Skeletal muscle satellite cell (primary cell): ENCODE measurements around the gene ACTL10.
"Not testable (repeated sequence)": the region's sequence is repeated elsewhere in the genome, so short reads cannot be mapped to it uniquely, and the experiment has no call there.

Experiments
- H3K27me3 ChIP-seq: 2 replicates; pipeline ENCODE4 v1.7.0; 2013; ENCODE audit warnings: low read length; ENCODE audit not compliant: control insufficient read depth, insufficient read depth
- H3K36me3 ChIP-seq: 2 replicates; pipeline ENCODE4 v1.7.0; 2013; ENCODE audit warnings: mild to moderate bottlenecking, control low read depth, low read length; ENCODE audit not compliant: insufficient read depth
- H3K4me1 ChIP-seq: 2 replicates; pipeline ENCODE4 v1.7.0; 2013; ENCODE audit warnings: low read length; ENCODE audit not compliant: control insufficient read depth, insufficient read depth
- H3K4me2 ChIP-seq: 2 replicates; pipeline ENCODE4 v1.7.0; 2013; ENCODE audit warnings: mild to moderate bottlenecking, low read length
- H3K4me3 ChIP-seq: 2 replicates; pipeline ENCODE4 v1.7.0; 2013; ENCODE audit warnings: low read length
- H3K9ac ChIP-seq: 2 replicates; pipeline ENCODE4 v1.7.0; 2013; ENCODE audit warnings: mild to moderate bottlenecking, low read depth, low read length, moderate library complexity
- H3K9me3 ChIP-seq: replicated peaks from 2 replicates; pipeline ENCODE4 v1.7.0; 2013; ENCODE audit warnings: mild to moderate bottlenecking, control low read depth, low read length

The ACTL10 gene

DNA sequence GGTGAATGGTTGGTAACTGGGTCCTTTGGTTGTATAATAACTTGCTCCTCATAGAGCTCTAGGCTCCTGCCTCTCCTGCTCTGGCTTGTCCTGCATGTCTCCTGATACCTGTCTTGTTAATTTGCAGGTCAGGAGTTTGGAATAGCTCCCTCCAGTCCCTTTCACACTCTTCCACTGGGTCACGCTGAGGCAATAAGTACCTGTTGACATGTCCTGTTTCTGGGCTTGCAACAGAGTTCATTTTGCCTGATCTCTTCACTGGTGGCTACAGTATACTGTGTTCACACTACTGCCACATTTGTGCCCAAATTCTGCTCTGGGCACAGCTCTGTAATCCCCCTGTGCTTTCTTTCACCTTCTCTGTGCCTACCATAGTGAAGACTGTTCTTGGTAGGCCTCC, 30.0 kb upstream of the ACTL10 start:
- peaks cover 31% of the 10 kb centered on the region for H3K36me3 ChIP-seq
- no peaks in the 10 kb centered on the region for H3K4me1 ChIP-seq
- H3K9ac ChIP-seq, result no peak overlapping the region
- no peaks in the 10 kb centered on the region for H3K9me3 ChIP-seq
- H3K27me3 ChIP-seq, result no peaks in the 10 kb centered on the region
- no peak overlapping the region for H3K4me3 ChIP-seq
- H3K4me2 ChIP-seq, result no peak overlapping the region

GRCh38 chr20:33640287-33640686, 26.5 kb upstream of the ACTL10 start:
- Histone ChIP-seq H3K4me3 (no peak overlapping the region), H3K9me3 (no peaks in the 10 kb centered on the region), H3K36me3 (peaks cover 43% of the 10 kb centered on the region), H3K4me1 (no peaks in the 10 kb centered on the region), H3K9ac (no peak overlapping the region), H3K27me3 (peaks cover under 1% of the 10 kb centered on the region), H3K4me2 (no peak overlapping the region)

GRCh38 chr20:33644313-33645071, 22.3 kb upstream of the ACTL10 start:
- peaks cover 34% of the 10 kb centered on the region for H3K36me3 ChIP-seq
- H3K9ac ChIP-seq, result no peak overlapping the region

DNA sequence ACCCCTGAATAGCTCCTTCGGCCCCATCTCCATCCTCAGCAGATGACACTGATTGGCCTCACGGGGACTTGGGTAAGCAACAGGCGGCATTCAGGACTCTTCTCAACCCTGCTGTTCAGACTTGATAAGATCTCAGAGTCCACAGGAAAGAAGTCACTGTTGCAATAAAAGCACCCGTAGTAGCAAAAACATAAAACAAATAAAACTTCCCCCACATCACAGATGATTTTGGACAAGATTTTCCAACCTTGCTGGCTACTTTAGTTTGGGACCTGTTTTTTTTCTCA, 21.7 kb upstream of the ACTL10 start:
- Histone ChIP-seq H3K36me3 (peaks cover 33% of the 10 kb centered on the region), H3K9me3 (no peaks in the 10 kb centered on the region), H3K4me3 (no peak overlapping the region), H3K27me3 (peaks cover 12% of the 10 kb centered on the region), H3K9ac (no peak overlapping the region), H3K4me2 (no peak overlapping the region), H3K4me1 (peaks cover 25% of the 10 kb centered on the region)

More at GRCh38 chr20:33644313-33645071, 22.3 kb upstream of the ACTL10 start:
- H3K9me3 ChIP-seq, result no peaks in the 10 kb centered on the region
- peaks cover 24% of the 10 kb centered on the region for H3K4me1 ChIP-seq
- H3K4me2 ChIP-seq, result no peak overlapping the region
- H3K4me3 ChIP-seq, result no peak overlapping the region
- peaks cover 9% of the 10 kb centered on the region for H3K27me3 ChIP-seq

DNA sequence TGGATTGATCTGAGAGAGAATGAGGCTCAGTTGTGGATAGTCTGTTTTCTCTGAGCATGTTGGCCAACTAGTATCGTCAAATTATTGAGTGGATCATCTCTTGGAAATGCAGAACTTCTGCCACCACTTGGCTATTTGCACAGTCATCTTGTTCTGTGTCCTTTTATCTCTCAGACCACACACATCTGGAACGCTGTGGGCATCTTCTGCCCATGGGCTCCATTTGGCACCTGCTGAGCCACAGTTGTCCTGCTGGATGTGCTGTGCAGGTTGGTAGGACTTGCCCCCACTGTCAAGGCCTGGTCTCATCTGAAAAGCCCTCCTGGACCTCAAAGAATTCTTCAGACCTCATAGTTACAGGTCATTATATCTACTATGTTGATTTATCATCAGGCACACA, 21.3 kb upstream of the ACTL10 start:
- no peak overlapping the region for H3K9ac ChIP-seq

GRCh38 chr20:33646191-33646590, 20.6 kb upstream of the ACTL10 start:
- Histone ChIP-seq H3K4me1 (peaks cover 25% of the 10 kb centered on the region), H3K9me3 (no peaks in the 10 kb centered on the region), H3K9ac (no peak overlapping the region), H3K4me2 (no peak overlapping the region), H3K4me3 (no peak overlapping the region), H3K27me3 (peaks cover 19% of the 10 kb centered on the region), H3K36me3 (peaks cover 25% of the 10 kb centered on the region)

More for the DNA sequence above, 21.3 kb upstream of the ACTL10 start:
- H3K4me3 ChIP-seq, result no peak overlapping the region
- peaks cover 25% of the 10 kb centered on the region for H3K4me1 ChIP-seq
- H3K4me2 ChIP-seq, result no peak overlapping the region
- peaks cover 13% of the 10 kb centered on the region for H3K27me3 ChIP-seq
- peaks cover 29% of the 10 kb centered on the region for H3K36me3 ChIP-seq
- no peaks in the 10 kb centered on the region for H3K9me3 ChIP-seq

GRCh38 chr20:33646959-33647602, 19.7 kb upstream of the ACTL10 start:
- Histone ChIP-seq H3K4me1 (peaks cover 25% of the 10 kb centered on the region), H3K27me3 (peaks cover 27% of the 10 kb centered on the region), H3K36me3 (peaks cover 21% of the 10 kb centered on the region)
- not testable (repeated sequence) for H3K9ac ChIP-seq, H3K9me3 ChIP-seq, H3K4me2 ChIP-seq, H3K4me3 ChIP-seq

- peak overlapping the region; percentile 9 for H3K4me3 ChIP-seq
- no peaks in the 10 kb centered on the region for H3K9me3 ChIP-seq
- peaks cover 27% of the 10 kb centered on the region for H3K27me3 ChIP-seq
- H3K9ac ChIP-seq, result no peak overlapping the region
- H3K36me3 ChIP-seq, result peaks cover 17% of the 10 kb centered on the region
- H3K4me2 ChIP-seq, result peak overlapping the region; percentile 74
- H3K4me1 ChIP-seq, result peaks cover 25% of the 10 kb centered on the region
Measured at GRCh38 chr20:33647603-33648395, 18.9 kb upstream of the ACTL10 start.

DNA sequence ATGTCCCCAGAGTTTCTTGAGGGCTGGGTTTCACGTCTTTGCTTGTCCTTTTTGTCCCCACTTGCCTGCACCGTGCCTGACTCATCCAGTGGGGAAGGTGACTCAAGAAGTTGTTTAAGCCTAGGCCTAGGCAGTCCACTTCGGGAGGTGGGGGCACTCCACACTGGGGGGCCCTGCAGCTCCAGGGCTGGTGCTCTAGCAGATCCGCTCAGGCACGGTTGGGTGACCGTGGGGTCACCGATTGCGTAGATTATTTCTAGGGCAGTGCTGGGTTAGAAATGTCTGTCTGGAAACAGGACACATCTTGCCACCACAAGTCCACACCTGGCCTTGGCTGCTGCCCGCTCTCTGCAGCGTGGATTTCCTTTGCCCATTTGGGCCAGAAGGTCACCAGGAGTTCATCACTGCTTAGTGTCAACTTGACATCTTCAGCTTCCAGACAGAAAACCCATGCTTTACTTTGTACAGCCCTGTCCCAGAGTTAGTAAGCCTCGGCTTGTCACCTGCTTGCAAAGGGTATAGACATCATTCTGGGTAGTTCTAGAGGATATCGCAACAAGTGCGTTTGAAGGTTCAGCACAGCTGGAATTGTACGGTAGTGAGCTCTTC, 18.2 kb upstream of the ACTL10 start:
- H3K36me3 ChIP-seq, result peaks cover 17% of the 10 kb centered on the region
- H3K4me2 ChIP-seq, result peak overlapping the region; percentile 74
- H3K27me3 ChIP-seq, result peaks cover 27% of the 10 kb centered on the region
- no peaks in the 10 kb centered on the region for H3K9me3 ChIP-seq
- peak overlapping the region; percentile 9 for H3K4me3 ChIP-seq
- peaks cover 25% of the 10 kb centered on the region for H3K4me1 ChIP-seq
- H3K9ac ChIP-seq, result no peak overlapping the region

- Histone ChIP-seq H3K4me2 (no peak overlapping the region), H3K4me3 (no peak overlapping the region), H3K27me3 (peaks cover 27% of the 10 kb centered on the region), H3K9me3 (no peaks in the 10 kb centered on the region), H3K4me1 (peaks cover 25% of the 10 kb centered on the region), H3K36me3 (peaks cover 16% of the 10 kb centered on the region), H3K9ac (no peak overlapping the region)
Measured at GRCh38 chr20:33649201-33649681, 17.5 kb upstream of the ACTL10 start.

DNA sequence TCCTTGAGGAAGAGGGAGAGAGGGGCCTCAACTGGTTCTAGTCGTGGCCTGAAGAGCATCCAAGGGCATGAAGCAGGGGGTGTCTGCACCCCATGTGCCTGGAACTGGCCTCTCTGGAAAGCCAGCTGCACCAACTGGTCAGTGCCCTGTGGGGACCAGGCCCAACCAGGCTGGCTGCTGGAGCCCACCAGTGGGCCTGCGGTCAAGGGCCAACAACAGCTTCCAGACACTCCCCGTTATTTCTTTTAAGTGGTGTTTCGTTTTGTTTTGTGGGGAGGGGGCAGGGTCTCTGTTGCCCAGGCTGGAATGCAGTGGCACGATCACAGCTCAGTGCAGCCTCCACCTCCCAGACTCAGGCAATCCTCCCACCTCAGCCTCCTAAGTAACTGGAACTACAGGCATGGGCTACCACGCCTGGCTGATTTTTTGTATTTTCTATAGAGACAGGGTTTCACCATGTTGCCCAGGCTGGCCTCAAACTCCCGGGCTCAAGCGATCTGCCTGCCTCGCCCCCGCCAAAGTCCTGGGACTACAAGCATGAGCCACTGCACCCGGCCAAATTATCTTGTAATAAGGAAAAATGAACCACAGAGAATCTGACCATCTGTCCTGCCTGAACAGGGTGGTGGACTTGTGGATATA, 16.5 kb upstream of the ACTL10 start:
- peaks cover 25% of the 10 kb centered on the region for H3K4me1 ChIP-seq
- peaks cover 6% of the 10 kb centered on the region for H3K36me3 ChIP-seq
- H3K4me3 ChIP-seq, result no peak overlapping the region
- H3K4me2 ChIP-seq, result no peak overlapping the region
- H3K9me3 ChIP-seq, result no peaks in the 10 kb centered on the region
- H3K9ac ChIP-seq, result no peak overlapping the region
- peaks cover 27% of the 10 kb centered on the region for H3K27me3 ChIP-seq
